ENCODE measurements around the gene ACOT7.

ACOT7 gene

DNA sequence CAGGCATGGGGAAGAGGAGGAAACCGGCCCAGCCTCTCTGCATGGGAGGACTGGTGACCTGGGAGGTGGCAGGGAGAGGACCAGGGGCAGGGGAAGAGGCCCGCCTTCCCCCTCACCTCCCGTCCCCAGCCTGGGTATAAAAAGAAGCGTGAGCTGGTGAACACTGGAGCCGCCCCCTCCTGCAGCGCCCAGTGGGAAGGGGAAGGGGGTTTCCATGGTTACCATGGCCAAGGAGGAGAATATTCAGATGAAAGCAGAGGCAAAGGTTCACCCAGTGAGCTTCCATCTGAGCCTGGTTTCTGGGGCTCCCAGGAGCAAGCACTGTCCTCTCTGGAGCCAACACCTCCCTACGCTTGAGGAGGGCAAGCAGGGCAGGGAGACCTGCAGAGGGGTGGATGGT is 54.9 kb downstream of the ACOT7 start:
- no peak for DNase-seq

DNA sequence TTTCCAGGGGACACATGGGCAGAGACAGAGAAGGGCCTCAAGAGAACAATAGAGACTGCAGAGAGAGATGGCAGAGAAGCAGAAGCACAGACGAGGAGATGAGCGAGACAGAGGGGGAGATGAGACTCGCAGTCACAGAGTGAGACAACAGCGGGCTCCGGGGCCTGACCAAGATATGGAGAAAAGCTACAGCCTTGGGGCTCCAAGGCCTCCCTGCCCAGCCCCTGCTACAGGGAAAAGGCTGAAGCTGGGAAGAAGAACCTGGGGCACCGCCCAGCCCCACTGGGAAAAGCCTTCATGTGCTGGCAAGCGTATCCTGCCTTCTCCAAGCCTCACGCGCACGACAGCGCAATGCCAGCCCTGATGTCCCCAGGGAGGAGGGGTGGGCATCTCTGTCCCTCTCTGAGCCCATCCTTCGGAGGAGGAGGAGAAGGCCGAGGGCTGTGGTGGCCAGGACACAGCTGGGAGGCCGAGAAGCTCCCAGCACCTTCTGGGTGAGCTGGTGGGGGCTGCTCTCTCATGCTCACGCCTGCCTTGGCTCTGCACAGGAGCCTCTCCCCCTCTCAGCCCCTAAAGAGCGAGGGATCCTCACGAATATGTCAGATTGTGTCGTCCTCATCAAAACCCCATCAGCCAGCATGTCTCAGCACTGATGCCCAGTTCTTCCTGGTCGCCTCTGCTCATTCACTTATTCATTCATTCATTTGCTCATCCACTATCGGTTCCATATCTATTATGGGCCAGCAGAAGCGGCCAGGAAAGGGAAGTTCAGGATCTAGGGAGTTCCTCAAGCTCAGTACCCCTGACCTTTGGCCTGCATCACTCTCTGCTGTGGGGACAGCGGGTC is 56.6 kb downstream of the ACOT7 start:
- DNase-seq, result no peak

DNA sequence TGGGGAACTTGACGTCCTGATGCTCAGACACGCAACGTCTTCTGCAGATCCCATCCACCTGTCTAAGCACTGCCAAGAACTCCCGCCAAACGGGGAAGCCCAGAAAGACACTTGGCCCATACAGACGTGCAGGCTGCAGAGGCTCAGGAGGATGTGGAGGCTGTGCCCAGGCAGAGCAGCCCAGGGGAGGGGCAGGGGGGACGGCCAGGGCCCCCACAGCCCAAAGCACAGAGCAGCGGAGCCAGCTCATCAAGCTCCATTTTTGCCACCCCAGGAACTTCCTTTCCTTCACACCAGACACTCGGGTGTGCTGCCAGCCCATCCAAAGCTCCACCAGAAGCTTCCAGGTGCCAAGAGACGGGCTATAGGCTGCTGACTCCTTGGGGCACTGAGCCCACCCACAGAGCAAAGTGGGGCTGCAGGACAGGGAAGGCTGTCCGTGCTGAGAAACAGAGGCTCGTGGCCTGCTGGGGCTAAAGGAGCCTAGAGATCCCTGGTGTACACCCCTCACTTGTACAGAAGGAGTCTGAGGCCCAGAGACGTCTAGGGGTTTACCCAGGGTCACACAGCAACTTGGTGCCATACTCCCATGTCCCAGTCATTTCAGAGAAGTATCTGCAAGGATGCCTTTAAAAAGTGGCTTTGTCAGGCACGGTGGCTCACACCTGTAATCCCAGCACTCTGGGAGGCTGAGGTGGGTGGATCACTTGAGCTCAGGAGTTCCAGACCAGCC is 59.1 kb downstream of the ACOT7 start:
- DNase-seq, result no peak

DNA sequence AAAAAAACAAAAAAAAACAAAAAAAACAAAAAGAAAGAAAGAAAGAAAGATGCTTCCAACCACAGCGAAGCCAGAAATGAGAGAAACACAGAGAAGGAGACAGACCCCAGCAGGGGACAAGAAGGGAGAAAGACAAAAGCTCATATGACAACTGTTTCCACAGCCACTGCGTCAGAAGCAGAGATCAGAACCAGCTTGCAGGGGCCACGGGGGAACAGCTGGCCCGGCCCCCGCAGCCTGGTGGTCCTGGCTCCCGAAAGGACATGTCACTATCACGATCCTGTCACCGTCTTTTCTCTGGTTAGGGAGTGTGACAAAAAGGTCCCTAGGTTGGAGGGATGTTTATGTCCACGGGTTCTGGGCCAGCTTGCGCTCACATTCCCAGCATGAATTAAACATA is 60.7 kb downstream of the ACOT7 start:
- no peak for DNase-seq

DNA sequence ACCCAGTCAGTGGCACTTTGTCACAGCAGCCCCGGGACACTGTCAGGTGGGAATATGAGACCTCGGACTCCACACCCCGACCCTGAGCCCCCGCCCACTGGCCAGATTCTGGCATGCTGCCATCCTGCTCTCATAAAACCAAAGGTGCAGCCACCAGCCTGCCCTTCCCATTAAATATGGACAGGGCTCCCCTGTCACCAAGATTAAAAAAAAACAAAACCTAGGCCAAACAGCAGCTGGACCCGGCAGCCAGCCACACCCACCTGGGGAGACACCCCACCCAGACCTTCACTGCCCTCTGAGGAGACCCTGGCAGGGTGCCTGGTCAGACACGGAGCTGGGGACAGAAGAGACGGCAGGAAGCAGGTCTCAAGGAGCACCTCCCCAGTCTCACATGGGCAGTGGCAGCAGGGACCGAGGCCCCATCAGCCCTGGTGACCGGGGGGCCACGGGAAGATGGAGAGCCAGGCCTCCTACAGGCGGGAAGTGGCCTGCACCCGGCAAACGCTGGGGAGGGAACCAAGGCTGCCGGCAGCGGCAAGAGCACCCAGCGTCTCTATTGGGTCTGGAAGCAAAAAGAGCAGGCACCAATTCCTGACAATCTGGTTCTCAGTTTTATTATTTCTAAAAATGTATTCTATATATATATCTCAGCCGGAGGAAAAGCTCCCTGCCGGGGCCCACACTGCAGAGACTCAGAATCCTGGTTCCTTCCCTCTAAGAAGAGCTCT is 61.9 kb downstream of the ACOT7 start:
- DNase-seq, result no peak

DNA sequence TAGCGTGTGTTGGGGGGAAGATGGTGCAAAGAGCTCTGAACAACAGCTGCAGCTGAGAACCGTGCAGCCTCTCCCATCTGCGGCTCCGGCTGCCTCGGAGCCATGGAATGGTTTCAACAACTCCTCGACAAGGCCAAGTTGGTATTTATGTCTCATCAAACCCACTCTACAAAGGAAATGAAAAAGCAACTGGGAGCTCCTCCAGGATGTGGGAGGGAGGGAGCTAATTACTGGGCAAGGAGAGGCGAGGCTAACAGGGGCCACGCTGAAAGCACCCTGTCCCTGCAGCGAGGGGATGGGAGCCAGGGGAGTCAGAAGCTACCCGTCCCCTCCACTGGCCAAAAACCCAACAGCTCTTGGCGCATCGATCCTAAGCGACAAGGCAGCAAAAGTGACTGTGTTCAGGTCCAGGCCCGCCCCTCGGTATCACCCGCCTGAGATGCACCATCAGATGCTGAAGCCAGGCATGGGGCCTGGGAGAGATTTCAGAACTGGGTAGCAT is 63.1 kb downstream of the ACOT7 start:
- no peak for DNase-seq

DNA sequence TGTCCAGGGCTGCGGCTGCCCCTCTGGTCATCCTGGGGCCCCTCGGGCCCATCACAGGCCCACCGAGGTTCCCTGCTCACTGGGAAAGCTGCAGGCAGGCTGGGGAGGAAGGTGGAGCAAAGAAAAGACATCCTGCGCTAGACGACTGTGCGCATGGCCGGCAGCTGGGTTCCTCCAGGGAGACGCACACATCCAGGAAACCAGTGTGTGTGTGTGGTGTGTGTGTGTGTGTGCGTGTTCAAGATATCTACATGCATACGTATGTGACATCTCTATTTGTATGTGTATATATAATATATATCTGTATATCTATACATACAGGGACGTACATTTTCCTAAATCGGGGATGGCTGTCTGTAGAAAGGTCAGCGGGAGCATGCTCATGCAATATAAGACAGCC is 63.7 kb downstream of the ACOT7 start:
- no peak for DNase-seq

DNA sequence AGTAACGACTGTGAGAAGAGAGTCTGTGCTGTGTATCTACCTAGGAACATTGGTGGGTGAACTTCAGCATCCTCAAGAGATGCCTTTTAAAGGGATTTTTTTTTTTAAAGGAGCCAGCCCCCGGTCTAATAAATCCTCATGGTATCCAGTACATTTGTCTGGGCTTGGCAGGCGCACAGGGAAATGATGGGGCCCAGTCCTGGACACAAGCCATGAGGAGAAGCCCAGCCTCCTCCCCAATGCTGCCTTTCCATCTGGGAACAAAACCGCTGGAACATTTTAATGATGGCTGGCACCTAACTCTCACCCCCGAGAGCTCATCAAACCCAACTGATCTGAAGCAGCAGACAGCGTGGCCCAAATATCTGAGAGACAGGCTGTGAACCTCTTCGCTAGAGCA is 64.2 kb downstream of the ACOT7 start:
- no peak for DNase-seq

DNA sequence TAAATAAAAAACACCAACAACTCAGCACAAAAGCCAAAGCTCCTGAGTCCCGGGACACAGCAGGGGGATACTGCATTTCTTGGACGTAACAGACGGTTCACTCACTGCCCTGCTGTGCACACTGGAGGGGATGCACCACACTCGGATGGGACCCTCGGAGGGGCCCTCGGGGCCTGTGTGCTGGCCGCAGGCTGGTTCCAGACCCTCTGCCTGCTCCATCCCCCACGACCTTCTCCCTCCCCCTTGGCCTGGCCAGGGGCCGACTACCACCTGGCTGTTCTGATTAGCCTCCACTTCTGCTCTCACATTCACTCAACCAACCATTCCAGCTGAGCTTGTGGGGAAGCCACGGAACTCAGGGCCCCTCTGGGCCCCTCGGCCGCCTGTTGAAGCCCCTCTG is 64.9 kb downstream of the ACOT7 start:
- DNase-seq, result no peak

DNA sequence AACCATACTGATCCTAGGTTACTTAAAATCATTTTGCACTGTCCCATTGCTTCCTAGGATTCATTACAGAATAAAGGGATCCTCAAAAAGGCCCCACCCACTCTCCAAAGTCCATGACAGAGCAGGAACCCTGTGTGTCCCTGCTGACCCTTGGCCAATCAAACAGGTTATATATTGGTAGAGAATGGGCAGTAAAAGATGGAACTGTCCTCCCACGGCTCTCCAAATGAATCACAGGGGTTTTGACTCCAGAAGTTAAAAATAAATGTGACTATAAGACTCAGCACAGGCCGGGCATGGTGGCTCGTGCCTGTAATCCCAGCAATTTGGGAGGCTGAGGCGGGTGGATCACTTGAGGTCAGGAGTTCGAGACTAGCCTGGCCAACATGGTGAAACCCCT is 65.5 kb downstream of the ACOT7 start:
- no peak for DNase-seq

DNA sequence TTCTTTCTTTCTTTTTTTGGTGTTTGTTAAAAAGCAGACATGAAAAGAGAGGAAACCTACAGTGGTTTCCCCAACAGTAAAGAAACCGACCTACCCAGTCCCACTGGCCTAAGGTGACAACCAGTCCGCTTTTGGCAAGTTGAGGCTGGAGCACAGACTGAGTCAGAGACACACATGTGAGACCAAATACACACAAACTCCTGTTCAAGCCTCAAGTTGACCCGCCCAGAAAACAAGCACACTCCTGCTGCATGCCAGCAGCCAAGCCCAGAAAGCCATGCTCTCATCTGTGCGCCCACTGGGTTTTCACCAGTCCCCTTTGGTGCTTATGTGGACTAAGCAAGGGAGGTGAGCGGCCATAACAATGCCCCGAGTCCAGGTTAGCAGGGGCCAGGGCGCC is 68.1 kb downstream of the ACOT7 start:
- DNase-seq, result no peak

DNA sequence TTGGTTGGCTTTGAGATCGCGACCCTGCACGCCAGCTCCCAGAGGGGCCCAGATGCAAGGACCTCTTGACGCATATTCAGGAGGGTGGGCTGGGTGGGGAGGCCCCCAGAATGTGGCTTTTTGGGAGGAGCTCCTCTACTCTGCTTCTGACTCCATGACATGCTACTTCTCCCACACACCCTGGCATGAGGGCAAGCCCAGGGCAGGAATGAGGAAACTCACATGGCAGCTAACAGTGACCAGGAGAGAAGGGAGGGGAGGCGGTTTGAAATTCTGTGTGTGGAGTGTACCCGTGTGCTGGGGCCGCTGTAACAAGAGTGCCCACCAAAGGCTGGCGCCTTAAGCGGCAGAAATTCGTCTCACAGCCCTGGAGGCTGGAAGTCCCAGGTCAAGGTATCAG is 71.4 kb downstream of the ACOT7 start:
- DNase-seq, result no peak

DNA sequence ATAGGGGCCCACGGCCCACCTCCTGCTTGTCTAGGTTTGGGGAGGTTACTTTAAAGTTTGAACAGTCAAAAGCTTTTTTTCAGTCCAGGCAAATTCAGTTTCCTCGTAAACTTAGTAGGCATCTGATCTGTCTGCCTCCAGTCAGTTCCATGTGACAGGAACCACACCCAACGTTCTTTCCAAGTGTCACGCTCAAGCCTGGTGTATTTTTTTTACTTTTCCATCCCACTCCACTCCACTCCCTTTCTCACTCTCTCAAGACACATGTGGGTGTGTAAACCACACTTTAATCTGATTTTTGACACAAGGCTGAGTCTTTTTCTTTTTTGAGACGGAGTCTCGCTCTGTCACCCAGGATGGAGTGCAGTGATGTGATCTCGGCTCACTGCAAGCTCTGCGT is 72.4 kb downstream of the ACOT7 start:
- no peak for DNase-seq

DNA sequence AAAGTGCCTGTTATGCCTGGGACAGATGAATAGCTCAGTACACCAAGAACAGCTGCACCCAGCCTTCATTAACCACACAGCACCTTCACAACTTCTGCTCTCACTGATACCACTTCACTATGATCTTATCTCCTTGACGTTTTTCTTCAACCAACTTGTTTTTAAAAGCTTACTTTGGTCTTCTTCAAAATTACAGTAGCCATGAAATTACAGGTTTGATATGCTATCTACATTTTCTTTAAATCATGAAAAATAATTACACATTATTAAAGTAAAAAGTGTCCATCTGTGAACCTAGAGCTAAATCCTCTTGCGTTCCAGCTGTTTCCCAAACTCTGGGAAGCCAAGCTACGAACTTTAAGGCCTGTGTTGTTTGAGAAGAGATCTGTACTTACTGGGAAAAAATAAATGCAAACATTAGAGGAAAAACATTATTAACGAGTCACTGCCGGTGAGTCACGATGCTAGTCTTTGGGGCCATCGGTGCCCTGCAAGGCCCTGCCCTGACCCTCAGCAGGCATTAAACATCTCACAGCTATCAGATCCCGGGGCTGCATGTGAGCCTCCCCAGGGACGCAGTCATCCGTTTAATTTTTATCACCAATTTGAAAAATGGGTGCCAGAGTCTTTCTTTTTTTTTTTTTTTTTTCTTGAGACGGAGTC is 76.3 kb downstream of the ACOT7 start:
- DNase-seq, result no peak

DNA sequence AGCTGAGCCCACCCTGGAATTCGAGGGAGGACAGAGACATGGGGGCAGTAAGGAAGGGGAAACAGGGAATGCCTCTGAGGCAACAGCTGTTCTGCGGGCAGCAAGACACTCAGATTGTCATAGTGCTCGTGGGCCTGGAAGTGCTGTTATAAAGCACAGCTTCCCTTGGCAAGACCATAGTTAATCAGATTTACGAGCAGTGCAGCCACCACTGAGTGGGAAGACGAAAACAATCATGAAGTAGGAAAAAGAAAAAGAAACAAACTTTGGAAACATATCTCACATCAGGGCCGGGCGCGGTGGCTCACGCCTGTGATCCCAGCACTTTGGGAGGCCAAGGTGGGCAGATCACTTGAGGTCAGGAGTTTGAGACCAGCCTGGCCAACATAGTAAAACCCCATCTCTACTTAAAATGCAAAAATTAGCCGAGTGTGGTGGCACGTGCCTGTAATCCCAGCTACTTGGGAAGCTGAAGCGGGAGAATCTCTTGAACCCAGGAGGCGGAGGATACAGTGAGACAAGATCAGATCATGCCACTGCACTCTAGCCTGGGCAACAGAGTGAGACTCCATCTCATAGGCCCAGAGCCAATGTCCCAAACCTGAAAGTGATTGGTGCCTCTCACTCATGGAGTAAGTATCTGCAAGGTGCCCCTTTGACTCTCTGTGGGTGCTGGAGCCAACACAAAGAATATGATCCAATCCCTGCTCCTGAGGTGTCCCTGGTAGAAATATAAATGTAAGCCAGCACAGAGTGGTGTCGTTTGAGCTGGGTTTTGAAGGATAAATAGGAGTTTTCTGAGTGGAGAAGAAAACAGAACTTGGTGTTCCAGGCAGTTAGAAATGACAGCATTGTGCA is 77.1 kb downstream of the ACOT7 start:
- no peak for DNase-seq

DNA sequence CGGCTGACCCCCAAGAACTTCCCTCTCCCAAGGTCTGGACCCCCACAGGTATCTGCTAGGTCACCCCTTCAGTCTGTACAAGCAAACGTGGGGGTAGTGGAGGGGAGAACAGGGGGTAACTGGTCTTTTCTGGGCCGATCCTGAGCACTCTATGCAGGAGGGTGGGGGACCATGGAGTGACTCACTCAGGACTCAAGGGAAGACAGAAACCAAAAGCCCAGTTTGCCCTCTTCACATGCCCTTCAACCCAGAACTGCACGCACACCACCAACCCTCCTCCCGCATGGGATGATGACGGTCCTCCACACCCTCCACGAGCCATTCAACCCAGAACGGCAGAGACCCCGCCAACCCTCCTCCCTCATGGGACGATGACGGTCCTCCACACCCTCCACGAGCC is 79.1 kb downstream of the ACOT7 start:
- no peak for DNase-seq

DNA sequence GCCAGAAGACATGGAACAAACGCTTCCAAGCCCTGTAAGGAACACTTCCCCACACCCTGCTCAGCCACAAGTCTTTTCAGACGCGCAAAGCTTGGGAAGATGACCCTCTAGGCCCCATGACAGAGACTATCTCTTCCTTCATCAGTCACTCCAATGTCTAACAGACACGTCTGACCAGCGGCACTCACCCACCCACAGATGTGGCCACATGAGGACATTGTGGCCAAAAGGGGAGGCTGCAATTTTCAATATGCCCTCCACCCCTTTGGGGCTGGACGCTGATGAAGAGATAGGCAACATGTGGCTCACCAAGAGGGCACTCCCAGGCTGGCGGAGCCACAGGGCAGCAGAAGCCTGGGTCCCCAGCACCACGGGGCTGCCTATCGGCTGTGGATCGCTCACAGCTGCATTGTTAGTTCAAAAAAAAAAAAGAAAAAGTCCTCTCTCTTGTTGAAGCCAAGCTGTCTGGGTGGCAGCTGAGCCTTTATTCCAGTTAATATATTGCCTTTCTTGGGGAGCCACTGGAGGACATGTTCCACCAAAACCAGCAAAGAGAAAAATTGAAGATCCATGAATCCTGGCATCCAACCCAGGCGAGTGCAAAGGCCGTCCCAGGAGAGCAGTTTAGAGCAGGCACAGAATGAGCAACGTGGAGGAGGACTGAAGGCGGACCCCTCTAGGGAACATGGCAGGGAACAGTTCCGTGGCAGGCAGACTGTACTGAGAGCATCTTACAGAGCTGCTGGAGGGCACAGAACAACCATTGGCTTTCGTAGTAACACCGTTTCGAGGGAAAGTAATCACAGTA is 80.0 kb downstream of the ACOT7 start:
- no peak for DNase-seq

DNA sequence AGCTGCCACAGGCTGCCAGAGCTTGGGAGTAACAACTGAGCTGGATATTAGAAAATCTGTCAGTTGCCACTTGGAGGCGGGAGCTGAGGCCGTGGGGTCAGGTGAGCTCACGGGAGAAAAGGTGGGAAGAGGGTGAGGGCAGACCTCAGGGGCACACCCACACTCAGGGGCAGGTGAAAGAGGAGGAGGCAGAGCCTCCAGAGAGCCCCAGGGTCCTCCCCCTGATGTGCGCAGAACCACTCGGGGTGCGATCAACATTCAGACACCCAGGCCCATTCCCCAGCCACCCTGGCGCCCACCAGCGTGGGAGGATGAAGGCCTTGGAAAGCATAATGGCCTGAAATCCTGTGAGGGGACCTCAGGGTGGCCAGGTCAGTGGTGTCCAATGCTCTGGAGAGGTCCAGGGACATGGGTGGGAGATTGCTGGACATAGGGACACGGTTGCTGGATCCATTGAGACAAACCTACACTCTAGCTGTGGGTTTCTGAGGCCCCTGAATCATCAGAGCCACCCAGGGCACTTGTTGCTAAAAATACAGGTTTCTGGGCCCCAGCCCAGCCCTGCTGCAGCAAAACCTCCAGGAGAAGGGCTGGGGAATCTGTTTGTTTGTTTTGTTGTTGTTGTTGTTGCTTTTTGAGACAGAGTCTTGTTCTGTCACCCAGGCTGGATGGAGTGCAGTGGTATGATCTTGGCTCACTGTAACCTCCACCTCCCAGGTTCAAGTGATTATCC is 83.3 kb downstream of the ACOT7 start:
- DNase-seq, result no peak

DNA sequence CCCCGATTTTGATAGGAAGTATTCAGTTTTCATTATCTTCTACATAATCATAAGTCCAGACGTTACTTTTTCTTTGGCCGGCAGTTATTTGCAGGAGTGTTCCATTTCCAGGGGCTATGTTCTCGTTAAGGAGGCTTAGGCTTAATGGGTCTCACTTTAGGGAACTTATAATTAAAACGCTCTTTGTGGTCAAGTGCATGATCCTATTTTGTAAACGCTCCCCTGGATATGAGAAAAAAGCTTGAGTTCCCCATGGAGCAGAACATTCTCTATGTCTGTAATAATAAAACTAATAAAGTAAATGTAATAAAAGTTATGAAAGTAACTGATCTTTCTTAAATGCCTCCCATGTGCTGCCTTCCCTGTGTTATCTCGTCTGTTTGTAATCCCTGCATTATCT is 84.0 kb downstream of the ACOT7 start:
- no peak for DNase-seq

DNA sequence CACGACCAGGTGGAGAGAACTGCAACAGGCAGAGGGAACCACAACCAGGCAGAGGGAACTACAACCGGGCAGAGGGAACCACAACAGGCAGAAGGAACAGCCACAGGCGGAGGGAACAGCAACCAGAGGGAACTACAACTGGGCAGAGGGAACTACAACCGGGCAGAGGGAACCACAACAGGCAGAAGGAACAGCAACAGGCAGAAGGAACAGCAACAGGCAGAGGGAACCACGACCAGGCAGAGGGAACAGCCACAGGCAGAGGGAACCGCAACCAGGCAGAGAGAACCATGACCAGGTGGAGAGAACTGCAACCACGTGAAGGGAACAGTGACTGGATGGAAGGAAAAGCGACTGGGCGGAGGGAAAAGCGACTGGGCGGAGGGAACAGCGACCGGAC is 85.1 kb downstream of the ACOT7 start:
- DNase-seq, result no peak

Measured in activated gamma-delta T cell (primary cell).